GM12878 (cell line): ENCODE measurements around the gene SPCS1. TPM values are rescaled to one million over a fixed set of nuclear protein-coding genes. Genes with fewer than 3 reads are reported as not detected.

Source experiments
- CBX5 ChIP-seq: sonication (generic); IDR thresholded peaks from 2 replicates; pipeline ENCODE4 v1.6.1; 2016; ENCODE audit warnings: low read depth, moderate library complexity, mild to moderate bottlenecking, inconsistent platforms
- CHD4 ChIP-seq: fragments of 200-600 bp; sonication (generic); IDR thresholded peaks from 2 replicates; pipeline ENCODE4 v1.6.1; 2016; ENCODE audit warnings: mild to moderate bottlenecking
- EED ChIP-seq: sonication (generic); IDR thresholded peaks from 2 replicates; pipeline ENCODE4 v1.6.1; 2016; ENCODE audit warnings: antibody characterized with exemption, low read depth
- ELK1 ChIP-seq: IDR thresholded peaks from 2 replicates; pipeline ENCODE4 v1.6.1; 2012; ENCODE audit warnings: low read depth, low read length, improper control_type of control experiment
- HCFC1 ChIP-seq: fragments of 150-350 bp; IDR thresholded peaks from 2 replicates; pipeline ENCODE4 v1.6.1; 2014; ENCODE audit warnings: low read length
- HDGF ChIP-seq: fragments of 450-650 bp; IDR thresholded peaks from 2 replicates; pipeline ENCODE4 v1.6.1; 2016; ENCODE audit warnings: antibody characterized with exemption
- MEF2B ChIP-seq: fragments of 450-650 bp; IDR thresholded peaks from 2 replicates; pipeline ENCODE4 v1.6.1; 2018; ENCODE audit warnings: mild to moderate bottlenecking, moderate library complexity; ENCODE audit not compliant: partially characterized antibody, poor library complexity, severe bottlenecking
- MTA3 ChIP-seq: IDR thresholded peaks from 2 replicates; pipeline ENCODE4 v1.6.1; 2012; ENCODE audit warnings: low read length, inconsistent platforms, borderline replicate concordance
- MXI1 ChIP-seq: fragments of 150-350 bp; IDR thresholded peaks from 2 replicates; pipeline ENCODE4 v1.6.1; 2011; ENCODE audit warnings: low read depth, mild to moderate bottlenecking, inconsistent platforms, low read length, improper control_type of control experiment
- NBN ChIP-seq: fragments of 450-650 bp; IDR thresholded peaks from 2 replicates; pipeline ENCODE4 v1.6.1; 2016
- NFYA ChIP-seq: IDR thresholded peaks from 2 replicates; pipeline ENCODE4 v1.6.1; 2011; ENCODE audit warnings: low read depth, mild to moderate bottlenecking, low read length, improper control_type of control experiment, borderline replicate concordance
- NR2C2 ChIP-seq: IDR thresholded peaks from 2 replicates; pipeline ENCODE4 v1.6.1; 2011; ENCODE audit warnings: borderline replicate concordance, low read depth; ENCODE audit not compliant: control insufficient read depth, insufficient read length
- POLR2AphosphoS2 ChIP-seq: IDR thresholded peaks from 2 replicates; pipeline ENCODE4 v1.6.1; 2011; ENCODE audit warnings: low read depth, mild to moderate bottlenecking, low read length, improper control_type of control experiment, moderate library complexity
- PRDM15 ChIP-seq: fragments of 450-650 bp; formaldehyde crosslinking; IDR thresholded peaks from 2 replicates; pipeline ENCODE4 v1.4.0; 2020; ENCODE audit warnings: mild to moderate bottlenecking, moderate library complexity
- RAD21 ChIP-seq: IDR thresholded peaks from 2 replicates; pipeline ENCODE4 v1.6.1; 2011; ENCODE audit warnings: mild to moderate bottlenecking, low read depth, low read length, moderate library complexity; ENCODE audit not compliant: insufficient read depth
- SMAD5 ChIP-seq: IDR thresholded peaks from 2 replicates; pipeline ENCODE4 v1.6.1; 2016; ENCODE audit warnings: antibody characterized with exemption, low read depth
- USF1 ChIP-seq: IDR thresholded peaks from 2 replicates; pipeline ENCODE4 v1.6.1; 2011; ENCODE audit warnings: borderline replicate concordance, low read depth, mild to moderate bottlenecking, moderate library complexity, mixed read lengths, low read length; ENCODE audit not compliant: insufficient read depth; ENCODE audit errors: extremely low read length
- WRNIP1 ChIP-seq: IDR thresholded peaks from 2 replicates; pipeline ENCODE4 v1.6.1; 2011; ENCODE audit warnings: low read depth, low read length, improper control_type of control experiment, borderline replicate concordance
- ZBTB33 ChIP-seq: fragments of 450-650 bp; IDR thresholded peaks from 2 replicates; pipeline ENCODE4 v1.6.1; 2017; ENCODE audit warnings: mild to moderate bottlenecking
- ZNF24 ChIP-seq: fragments of 450-650 bp; IDR thresholded peaks from 2 replicates; pipeline ENCODE4 v1.6.1; 2017; ENCODE audit warnings: antibody characterized with exemption, mild to moderate bottlenecking
- polyA plus RNA-seq, 11 experiments: library from polyadenylated mRNA; depleted of rRNA in 4 of 11; unstranded in 6 of 11; stranded (reverse) in 5 of 11; fragments of >200 nt; fragmentation: Nextera tagmentation in 4 of 11; fragmentation: Illumina TruSeq in 1 of 11; extraction: Ambion mirVana in 4 of 11; extraction: Trizol in 1 of 11; gene quantifications; 1 replicate in 1 of 11; 2 replicates in 10 of 11; pipeline versions ENCODE4 v1.2.1 to v1.2.3, GENCODE V29; 2011 to 2016; ENCODE audit warnings: inconsistent platforms in 2 of 11, missing spikeins in 2 of 11, low read depth in 1 of 11
- total RNA-seq, 4 experiments: library from RNA; depleted of rRNA in 3 of 4; stranded (reverse); fragments of >200 nt in 3 of 4; fragmentation: Illumina TruSeq in 1 of 4; extraction: Trizol in 1 of 4; gene quantifications; 2 replicates each; pipeline versions ENCODE4 v1.2.1 to v1.2.3, GENCODE V29; 2013 to 2021
- TF ChIP-seq, protein P1 (sequence below): fragments of 450-650 bp; IDR thresholded peaks from 2 replicates; pipeline ENCODE4 v1.6.1; 2017; ENCODE audit warnings: borderline replicate concordance

SPCS1 gene
- total and polyA plus RNA-seq, 10 of the 15 experiments (the other 5 are each of a cell fraction or from before 2014, with no cell fraction given) = 107 to 994 (median 233) TPM

DNA sequence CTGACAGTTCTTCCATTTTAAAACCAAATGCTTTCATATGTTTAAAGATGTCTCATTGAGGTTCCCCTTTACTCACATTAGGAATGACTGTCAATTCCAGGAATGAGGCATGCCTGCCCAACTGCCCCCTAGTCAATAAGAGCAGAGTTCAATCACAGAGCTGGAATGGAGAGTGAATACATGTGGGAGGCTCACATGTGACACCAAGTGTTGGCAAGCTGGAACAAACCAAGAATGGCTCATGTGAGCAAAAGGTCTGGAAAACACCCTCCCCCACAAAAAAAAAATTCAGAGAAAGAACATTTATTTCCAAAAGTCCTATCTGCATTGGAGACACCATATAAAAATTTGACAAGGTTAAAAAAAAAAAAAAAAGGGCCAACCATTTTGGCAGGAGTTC is 23.9 kb upstream of the SPCS1 start (continued):
- TF ChIP-seq PRDM15 (CRISPR knock-in tag) (no peak), NFYA (no peak), NR2C2 (no peak), EED (peak; percentile 73), CBX5 (no peak), NBN (no peak), ZBTB33 (no peak), HDGF (no peak), POLR2AphosphoS2 (no peak), MTA3 (no peak), USF1 (no peak), MXI1 (peak; percentile 71; the same call in 1 of the 2 replicates), RAD21 (peak; percentile 47), MEF2B (no peak), ZNF24 (no peak), HCFC1 (no peak), WRNIP1 (no peak), SMAD5 (no peak), ELK1 (no peak), CHD4 (no peak)
- TF ChIP-seq, protein P1, sequence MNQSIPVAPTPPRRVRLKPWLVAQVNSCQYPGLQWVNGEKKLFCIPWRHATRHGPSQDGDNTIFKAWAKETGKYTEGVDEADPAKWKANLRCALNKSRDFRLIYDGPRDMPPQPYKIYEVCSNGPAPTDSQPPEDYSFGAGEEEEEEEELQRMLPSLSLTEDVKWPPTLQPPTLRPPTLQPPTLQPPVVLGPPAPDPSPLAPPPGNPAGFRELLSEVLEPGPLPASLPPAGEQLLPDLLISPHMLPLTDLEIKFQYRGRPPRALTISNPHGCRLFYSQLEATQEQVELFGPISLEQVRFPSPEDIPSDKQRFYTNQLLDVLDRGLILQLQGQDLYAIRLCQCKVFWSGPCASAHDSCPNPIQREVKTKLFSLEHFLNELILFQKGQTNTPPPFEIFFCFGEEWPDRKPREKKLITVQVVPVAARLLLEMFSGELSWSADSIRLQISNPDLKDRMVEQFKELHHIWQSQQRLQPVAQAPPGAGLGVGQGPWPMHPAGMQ = no peak
